H9 (cell line): Measurements from ENCODE around the gene ECSCR. TPM values are rescaled to one million over a fixed set of nuclear protein-coding genes. Genes with fewer than 3 reads are reported as not detected.

Experiments used
- DNase-seq: peaks from one replicate; pipeline ENCODE4 v3.0.0-alpha.2; 2017
- H2AFZ ChIP-seq: one replicate; pipeline ENCODE4 v1.6.1; 2013; ENCODE audit warnings: mild to moderate bottlenecking, low read length, control low read depth, moderate library complexity
- H2AK5ac ChIP-seq: 2 replicates; pipeline ENCODE4 v1.6.1; 2013; ENCODE audit warnings: low read length, control low read depth, mixed read lengths; ENCODE audit not compliant: insufficient read length
- H2BK120ac ChIP-seq: one replicate; pipeline ENCODE4 v1.6.1; 2013; ENCODE audit warnings: low read depth, mild to moderate bottlenecking, low read length, control low read depth, inconsistent platforms; ENCODE audit not compliant: poor library complexity, severe bottlenecking
- H2BK12ac ChIP-seq: 2 replicates; pipeline ENCODE4 v1.6.1; 2013; ENCODE audit warnings: low read length, control low read depth, mixed read lengths, low read depth; ENCODE audit not compliant: insufficient read length
- H2BK15ac ChIP-seq: 2 replicates; pipeline ENCODE4 v1.6.1; 2013; ENCODE audit warnings: low read depth, low read length, control low read depth
- H2BK20ac ChIP-seq: one replicate; pipeline ENCODE4 v1.6.1; 2013; ENCODE audit warnings: low read depth, mild to moderate bottlenecking, low read length, control low read depth, inconsistent platforms; ENCODE audit not compliant: poor library complexity, severe bottlenecking
- H2BK5ac ChIP-seq: 2 replicates; pipeline ENCODE4 v1.6.1; 2013; ENCODE audit warnings: low read length, control low read depth, mixed read lengths; ENCODE audit not compliant: insufficient read length
- H3K14ac ChIP-seq: 2 replicates; pipeline ENCODE4 v1.6.1; 2013; ENCODE audit warnings: low read length, control low read depth; ENCODE audit not compliant: insufficient read depth
- H3K18ac ChIP-seq: 2 replicates; pipeline ENCODE4 v1.6.1; 2013; ENCODE audit warnings: low read depth, mild to moderate bottlenecking, mixed read lengths, low read length, control low read depth; ENCODE audit not compliant: insufficient read length
- H3K23ac ChIP-seq: 2 replicates; pipeline ENCODE4 v1.6.1; 2013; ENCODE audit warnings: low read length, control low read depth, mixed read lengths, low read depth; ENCODE audit not compliant: insufficient read length
- H3K23me2 ChIP-seq: 2 replicates; pipeline ENCODE4 v1.6.1; 2013; ENCODE audit warnings: low read depth, mild to moderate bottlenecking, mixed read lengths, low read length, control low read depth; ENCODE audit not compliant: insufficient read length, poor library complexity, severe bottlenecking
- H3K27ac ChIP-seq: 2 replicates; pipeline ENCODE4 v1.5.1; 2013; ENCODE audit warnings: low read length, control low read depth, mixed read lengths, low read depth; ENCODE audit not compliant: insufficient read length
- H3K27me3 ChIP-seq: 2 replicates; pipeline ENCODE4 v1.6.1; 2013; ENCODE audit warnings: low read length, control low read depth, inconsistent platforms; ENCODE audit not compliant: insufficient read depth
- H3K4ac ChIP-seq: 2 replicates; pipeline ENCODE4 v1.6.1; 2013; ENCODE audit warnings: low read depth, mild to moderate bottlenecking, control low read depth, inconsistent platforms, low read length, moderate library complexity
- H3K4me1 ChIP-seq: 2 replicates; pipeline ENCODE4 v1.6.1; 2013; ENCODE audit warnings: low read length, control low read depth, inconsistent platforms; ENCODE audit not compliant: insufficient read depth
- H3K4me2 ChIP-seq: 2 replicates; pipeline ENCODE4 v1.6.1; 2013; ENCODE audit warnings: low read length, control low read depth, mixed read lengths; ENCODE audit not compliant: insufficient read length, insufficient read depth
- H3K56ac ChIP-seq: 2 replicates; pipeline ENCODE4 v1.6.1; 2013; ENCODE audit warnings: low read depth, mild to moderate bottlenecking, mixed read lengths, low read length, control low read depth; ENCODE audit not compliant: insufficient read length
- H3K79me1 ChIP-seq: 2 replicates; pipeline ENCODE4 v1.6.1; 2013; ENCODE audit warnings: low read depth, mild to moderate bottlenecking, moderate library complexity, low read length, control low read depth, inconsistent platforms; ENCODE audit not compliant: insufficient read depth, poor library complexity, severe bottlenecking
- H3K79me2 ChIP-seq: 2 replicates; pipeline ENCODE4 v1.6.1; 2013; ENCODE audit warnings: low read length, control low read depth, inconsistent platforms; ENCODE audit not compliant: insufficient read depth
- H3K9ac ChIP-seq: 2 replicates; pipeline ENCODE4 v1.6.1; 2013; ENCODE audit warnings: low read length, control low read depth, mixed read lengths; ENCODE audit not compliant: insufficient read length; ENCODE audit errors: extremely low read depth
- H3K9me3 ChIP-seq: one replicate; pipeline ENCODE4 v1.6.1; 2013; ENCODE audit warnings: low read depth, low read length, inconsistent platforms; ENCODE audit not compliant: control insufficient read depth
- H3T11ph ChIP-seq: one replicate; pipeline ENCODE4 v1.6.1; 2013; ENCODE audit warnings: mild to moderate bottlenecking, low read length, control low read depth, inconsistent platforms
- H4K20me1 ChIP-seq: one replicate; pipeline ENCODE4 v1.6.1; 2013; ENCODE audit not compliant: control insufficient read depth, insufficient read length, insufficient read depth
- H4K5ac ChIP-seq: 2 replicates; pipeline ENCODE4 v1.6.1; 2013; ENCODE audit warnings: low read depth, mild to moderate bottlenecking, mixed read lengths, low read length, control low read depth; ENCODE audit not compliant: insufficient read length
- H4K8ac ChIP-seq: replicated peaks from 2 replicates; pipeline ENCODE4 v1.6.1; 2013; ENCODE audit warnings: low read length, control low read depth, mixed read lengths, low read depth; ENCODE audit not compliant: insufficient read length
- H4K91ac ChIP-seq: 2 replicates; pipeline ENCODE4 v1.6.1; 2013; ENCODE audit warnings: low read depth, mild to moderate bottlenecking, moderate library complexity, mixed read lengths, low read length, control low read depth; ENCODE audit not compliant: insufficient read length
- H3K27ac Mint-ChIP-seq, 3 experiments: 2 replicates in 2 of 3; 3 replicates in 1 of 3; pipeline ENCODE4 v1.8.0; 2020 to 2021; ENCODE audit warnings: mixed read lengths in 3 of 3, mild to moderate bottlenecking in 1 of 3, moderate library complexity in 1 of 3
- H3K27me3 Mint-ChIP-seq: 2 replicates; pipeline ENCODE4 v1.8.0; 2021; ENCODE audit warnings: low read depth, mild to moderate bottlenecking, moderate library complexity, mixed read lengths
- H3K36me3 Mint-ChIP-seq, 3 experiments: 2 replicates in 2 of 3; 3 replicates in 1 of 3; pipeline ENCODE4 v1.8.0; 2020 to 2021; ENCODE audit warnings: low read depth in 3 of 3, mixed read lengths in 3 of 3; ENCODE audit not compliant: insufficient read depth in 1 of 3
- H3K4me1 Mint-ChIP-seq, 2 experiments: 2 replicates each; pipeline ENCODE4 v1.8.0; 2020; ENCODE audit warnings: mixed read lengths in 2 of 2
- H3K4me3 Mint-ChIP-seq, 2 experiments: 2 replicates in 1 of 2; 3 replicates in 1 of 2; pipeline ENCODE4 v1.8.0; 2020 to 2021; ENCODE audit warnings: mild to moderate bottlenecking in 2 of 2, mixed read lengths in 2 of 2, moderate library complexity in 1 of 2
- H3K9me3 Mint-ChIP-seq, 2 experiments: 2 replicates in 1 of 2; 3 replicates in 1 of 2; pipeline ENCODE4 v1.8.0; 2020; ENCODE audit warnings: mild to moderate bottlenecking in 2 of 2, mixed read lengths in 2 of 2, moderate library complexity in 1 of 2
- CTCF ChIP-seq: fragments of 200-600 bp; sonication (generic); conservative IDR thresholded peaks from 3 replicates; pipeline ENCODE4 v1.8.0; 2021; ENCODE audit warnings: antibody characterized with exemption, mild to moderate bottlenecking
- WGBS: extraction: QIAGEN DNeasy Blood & Tissue Kit; methylation state at CpG from one replicate; pipeline ENCODE4 v1.1.7; 2013; ENCODE audit warnings: missing lambda C conversion rate, low lambda C conversion rate, mixed read lengths; ENCODE audit not compliant: insufficient read length; ENCODE audit errors: extremely low coverage; 5-methylcytosine and 5-hydroxymethylcytosine counted together
- total RNA-seq: library from RNA; stranded (reverse); gene quantifications from 2 replicates; pipeline ENCODE4 v1.2.1, GENCODE V29; 2021

Gene ECSCR
- total RNA-seq, 1 experiment from 2014 or later: 1.6 TPM

- no peak overlapping the region for H2BK20ac ChIP-seq
- H2AFZ ChIP-seq: no peak overlapping the region
- no peak overlapping the region for H3K27ac ChIP-seq
- no peaks in the 10 kb centered on the region for H3K9me3 ChIP-seq
- no peak overlapping the region for H2AK5ac ChIP-seq
- no peak overlapping the region for H3K4ac ChIP-seq
- no peak overlapping the region for H4K91ac ChIP-seq
- H3K56ac ChIP-seq: no peak overlapping the region
- H3K4me1 Mint-ChIP-seq: no peaks in the 10 kb centered on the region
- no peak overlapping the region for H3K4me2 ChIP-seq
- H3K4me1 ChIP-seq: no peaks in the 10 kb centered on the region
- no peaks in the 10 kb centered on the region for H3K79me2 ChIP-seq
- no peaks in the 10 kb centered on the region for H3K27me3 Mint-ChIP-seq
- H2BK15ac ChIP-seq: no peak overlapping the region
- H3K14ac ChIP-seq: no peak overlapping the region
- H3K23me2 ChIP-seq: no peaks in the 10 kb centered on the region
- no peak overlapping the region for H3T11ph ChIP-seq
- H2BK5ac ChIP-seq: no peak overlapping the region
- H3K18ac ChIP-seq: no peak overlapping the region
- no peaks in the 10 kb centered on the region for H3K27me3 ChIP-seq
- no peak for DNase-seq
- no peak overlapping the region for H3K9ac ChIP-seq
- WGBS: no CpG with 5 or more reads among the region's 1 CpG
- no peak overlapping the region for H3K27ac Mint-ChIP-seq
- peaks cover 8 to 50% (median 24%) of the 10 kb centered on the region in 3 experiments; a peak in 6 of 7 replicates for H3K36me3 Mint-ChIP-seq
- no peaks in the 10 kb centered on the region for H3K9me3 Mint-ChIP-seq
- H2BK120ac ChIP-seq: no peak overlapping the region
- no peak overlapping the region for H4K5ac ChIP-seq
- no peak overlapping the region for H3K23ac ChIP-seq
- H4K20me1 ChIP-seq: no peaks in the 10 kb centered on the region
- no peaks in the 10 kb centered on the region for H3K79me1 ChIP-seq
- TF ChIP-seq CTCF: no peak
- no peak overlapping the region for H3K4me3 Mint-ChIP-seq
- H4K8ac ChIP-seq: no peak overlapping the region
- no peak overlapping the region for H2BK12ac ChIP-seq
Observed at GRCh38 chr5:139431706-139432105, 30.8 kb downstream of the ECSCR start.
